Stomach smooth muscle (tissue), 2 donors: ENCODE measurements around the gene ZNF136.

Source experiments
- H3K27ac ChIP-seq: one replicate; pipeline ENCODE4 v1.7.0; 2013; ENCODE audit warnings: mild to moderate bottlenecking, low read length, inconsistent platforms
- H3K27me3 ChIP-seq, 2 donors: one replicate each; pipeline ENCODE4 v1.7.0; 2013; ENCODE audit warnings: low read length in 2 of 2; ENCODE audit not compliant: insufficient read depth in 2 of 2, control insufficient read depth in 1 of 2
- H3K36me3 ChIP-seq, 2 donors: one replicate each; pipeline ENCODE4 v1.7.0; 2013; ENCODE audit warnings: low read length in 2 of 2; ENCODE audit not compliant: control insufficient read depth in 2 of 2, insufficient read depth in 2 of 2
- H3K4me1 ChIP-seq: one replicate; pipeline ENCODE4 v1.7.0; 2013; ENCODE audit warnings: low read length; ENCODE audit not compliant: control insufficient read depth, insufficient read depth
- H3K4me3 ChIP-seq, 2 donors: one replicate each; pipeline ENCODE4 v1.7.0; 2013; ENCODE audit warnings: low read length in 2 of 2
- H3K9ac ChIP-seq, 2 donors: one replicate each; pipeline ENCODE4 v1.7.0; 2013; ENCODE audit warnings: low read length in 2 of 2, mild to moderate bottlenecking in 1 of 2
- H3K9me3 ChIP-seq, 2 donors: one replicate each; pipeline ENCODE4 v1.7.0; 2013; ENCODE audit warnings: low read length in 2 of 2; ENCODE audit not compliant: control insufficient read depth in 2 of 2
- donor health status: healthy.
- donor health status: Pancreatic carcinoma.

The ZNF136 gene

DNA sequence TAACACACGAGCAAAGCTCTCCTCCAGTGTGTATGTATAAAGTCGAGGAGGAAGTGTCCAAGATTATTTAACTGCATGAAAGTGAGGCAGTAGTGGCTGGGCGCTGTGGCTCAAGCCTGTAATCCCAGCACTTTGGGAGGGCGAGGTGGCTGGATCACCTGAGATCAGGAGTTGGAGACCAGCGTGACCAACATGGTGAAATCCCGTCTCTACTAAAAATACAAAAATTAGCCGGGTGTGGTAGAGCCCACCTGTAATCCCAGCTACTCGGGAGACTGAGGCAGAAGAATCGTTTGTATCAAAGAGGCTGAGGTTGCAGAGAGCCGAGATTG lies 21.5 kb upstream of the ZNF136 start:
- peaks cover 0 to 8% of the 10 kb centered on the region in 2 donors for H3K9me3 ChIP-seq
- peaks cover 21% of the 10 kb centered on the region for H3K4me1 ChIP-seq
- H3K27ac ChIP-seq = no peak overlapping the region
- peaks cover 17% of the 10 kb centered on the region in 2 donors for H3K36me3 ChIP-seq
- H3K27me3 ChIP-seq = no peaks in the 10 kb centered on the region
- no peak overlapping the region for H3K9ac ChIP-seq
- no peak overlapping the region for H3K4me3 ChIP-seq

DNA sequence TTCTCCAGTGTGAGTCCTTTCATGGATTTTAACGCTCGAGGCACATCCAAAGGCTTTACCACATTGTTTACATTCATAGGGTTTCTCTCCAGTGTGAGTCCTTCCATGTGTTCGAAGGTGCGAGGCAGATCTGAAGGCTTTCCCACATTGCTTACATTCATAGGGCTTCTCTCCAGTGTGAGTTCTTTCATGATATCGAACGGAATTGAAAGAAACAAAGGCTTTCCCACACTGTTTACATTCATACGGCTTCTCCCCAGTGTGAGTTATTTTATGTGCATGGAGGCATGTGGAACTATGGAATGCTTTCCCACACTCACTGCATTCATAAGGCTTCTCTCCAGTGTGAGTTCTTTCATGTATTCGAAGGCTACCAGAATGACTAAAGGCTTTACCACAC lies 17.5 kb upstream of the ZNF136 start:
- H3K27me3 ChIP-seq = no peaks in the 10 kb centered on the region
- peaks cover 0 to 8% of the 10 kb centered on the region in 2 donors for H3K9me3 ChIP-seq
- H3K36me3 ChIP-seq = peaks cover 23 to 25% of the 10 kb centered on the region in 2 donors
- H3K9ac ChIP-seq = no peak overlapping the region
- peaks cover 11% of the 10 kb centered on the region for H3K4me1 ChIP-seq
- no peak overlapping the region for H3K4me3 ChIP-seq
- H3K27ac ChIP-seq = no peak overlapping the region

DNA sequence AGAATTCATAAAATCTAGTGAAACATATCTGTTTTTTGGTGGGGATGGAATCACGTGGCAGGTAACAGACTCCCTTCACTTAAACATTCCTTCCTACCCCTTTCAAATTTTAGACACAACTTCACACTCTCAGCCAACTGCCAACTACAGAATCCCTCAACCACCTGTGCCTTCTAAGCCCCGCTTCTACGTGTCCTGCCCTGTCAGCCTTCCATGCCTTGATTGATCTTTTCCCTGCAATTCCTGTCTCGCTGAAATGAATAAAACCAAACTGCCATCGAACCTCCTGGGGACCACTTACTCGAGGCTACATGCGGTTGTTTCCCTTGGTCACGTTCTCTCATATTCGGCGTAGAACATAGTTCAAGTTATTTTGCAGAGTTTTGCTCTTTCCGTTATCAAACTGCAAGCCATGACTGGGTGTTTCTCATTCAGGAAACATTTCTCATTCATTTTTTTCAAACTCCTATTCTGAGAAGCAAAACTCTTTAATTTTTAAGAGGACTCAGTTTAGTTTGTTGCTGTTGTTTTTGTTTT lies 7.5 kb upstream of the ZNF136 start:
- H3K36me3 ChIP-seq = peaks cover 1 to 5% of the 10 kb centered on the region in 2 donors
- no peaks in the 10 kb centered on the region for H3K27me3 ChIP-seq
- H3K9ac ChIP-seq = peak overlapping the region; percentile 77 to 84
- peak overlapping the region; percentile 70 for H3K27ac ChIP-seq
- peaks cover 2% of the 10 kb centered on the region for H3K4me1 ChIP-seq
- no peaks in the 10 kb centered on the region for H3K9me3 ChIP-seq
- peak overlapping the region; percentile 48 to 85 for H3K4me3 ChIP-seq

DNA sequence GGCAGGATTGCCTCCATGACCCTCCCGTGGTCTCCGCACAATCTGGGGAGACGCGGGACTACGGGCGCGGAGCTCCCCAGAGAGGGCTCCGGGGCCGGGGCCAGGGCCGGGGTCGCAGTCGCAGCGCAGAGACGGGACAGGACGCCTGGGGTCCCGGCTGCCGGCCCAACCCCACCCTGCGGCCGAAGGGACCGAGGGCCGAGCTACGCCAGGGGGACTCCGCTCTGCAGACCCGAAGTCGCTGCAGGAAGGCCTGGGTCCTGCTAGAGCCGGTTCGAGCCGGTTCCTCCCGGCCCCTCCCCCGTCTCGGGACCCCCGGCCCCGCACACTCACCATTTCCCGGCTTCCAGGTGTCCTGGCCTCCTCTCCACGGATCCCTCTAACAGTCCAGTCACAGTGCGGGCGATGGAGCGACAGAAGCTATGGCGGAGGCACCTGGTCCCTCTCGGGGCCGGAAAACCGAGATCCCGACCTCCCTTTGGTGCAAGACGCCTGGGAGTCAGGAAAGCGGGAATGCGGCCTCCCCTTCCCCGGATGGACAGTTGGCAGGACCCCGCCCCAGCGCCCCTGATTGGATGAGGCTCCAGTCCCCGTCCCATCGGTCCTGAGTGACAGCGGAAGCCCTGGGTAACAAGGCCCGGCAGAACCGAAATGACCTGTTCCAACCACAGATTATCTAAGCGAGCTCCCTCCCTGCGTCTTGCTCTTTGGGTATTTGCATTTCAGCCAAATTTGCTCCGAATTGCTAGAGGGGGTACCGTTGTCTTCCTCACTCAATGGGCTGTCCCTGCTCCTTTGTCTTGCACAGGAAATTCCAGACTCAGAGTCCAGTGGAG lies 6.5 kb upstream of the ZNF136 start, which contains the start of gene ZNF625:
Gene ZNF625, minus strand, starts transcription at position 512 of the 836 bp plus-strand sequence. Its CDS starts 176 bp downstream, at position 336.
- Histone ChIP-seq H3K4me1 (peaks cover 2% of the 10 kb centered on the region), H3K4me3 (peak within 1 kb of the TSS; percentile 80 to 85), H3K27me3 (no peaks in the 10 kb centered on the region), H3K27ac (peak within 1 kb of the TSS; percentile 70), H3K9me3 (no peaks in the 10 kb centered on the region), H3K9ac (peak within 1 kb of the TSS; percentile 77 to 84), H3K36me3 (no peaks in the 10 kb centered on the region)

DNA sequence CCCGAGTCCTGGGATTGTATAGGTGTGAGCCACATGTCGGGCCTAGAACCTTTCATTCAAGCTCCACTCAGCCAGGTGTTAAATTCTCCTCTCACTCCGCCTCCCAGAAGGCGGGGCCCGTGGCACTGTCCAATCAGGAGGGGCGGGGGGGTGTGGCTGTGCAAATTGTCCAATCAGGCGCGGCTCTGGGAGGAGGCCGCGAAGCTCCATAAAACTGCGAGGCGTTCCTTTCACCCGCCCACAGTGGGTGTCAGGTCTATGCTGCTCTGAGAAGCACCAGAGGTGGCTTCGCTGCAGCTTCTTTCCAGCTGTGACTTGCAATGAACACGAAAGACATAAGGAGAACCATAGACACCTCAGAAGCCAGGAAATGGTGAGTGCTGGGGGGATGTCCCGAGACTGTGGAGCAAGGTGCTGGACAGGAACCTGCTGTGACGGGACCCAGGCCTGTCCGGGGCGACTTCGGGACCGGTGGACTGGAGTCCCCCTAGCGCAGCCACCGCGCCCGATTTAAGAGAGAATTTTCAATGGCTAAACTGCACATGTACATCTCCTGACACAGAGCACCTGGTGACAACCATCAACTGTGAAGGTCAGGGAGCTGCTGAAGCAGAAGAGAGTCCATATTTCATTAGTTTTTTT lies 3.0 kb upstream of the ZNF136 start:
- Histone ChIP-seq H3K4me1 (peaks cover 8% of the 10 kb centered on the region), H3K4me3 (no peak overlapping the region), H3K9me3 (no peaks in the 10 kb centered on the region), H3K9ac (no peak overlapping the region), H3K27me3 (no peaks in the 10 kb centered on the region), H3K27ac (no peak overlapping the region), H3K36me3 (peaks cover 2% of the 10 kb centered on the region in 2 donors)

DNA sequence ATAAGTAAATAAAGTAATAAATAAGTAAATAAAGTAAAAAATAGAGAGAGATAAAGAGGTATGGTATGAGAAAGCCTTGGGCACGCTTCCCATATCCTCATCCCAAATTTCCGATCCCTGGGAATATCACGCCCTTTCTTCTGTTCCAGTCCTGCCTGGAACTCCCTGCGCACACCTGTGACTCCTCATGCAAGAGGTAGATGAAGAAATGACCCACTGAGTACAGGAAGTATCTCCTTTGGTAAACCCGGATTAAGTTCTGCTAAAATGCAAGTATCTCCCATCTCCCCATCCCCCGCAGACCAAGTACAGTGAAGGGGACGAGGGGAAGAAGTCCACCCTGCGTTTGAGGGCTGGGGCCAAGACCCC lies 399 bp upstream of the ZNF136 start:
- Histone ChIP-seq H3K9ac (peak overlapping the region; percentile 97 to 99), H3K27me3 (no peaks in the 10 kb centered on the region), H3K4me3 (peak overlapping the region; percentile 80 to 98), H3K9me3 (no peaks in the 10 kb centered on the region), H3K27ac (peak overlapping the region; percentile 92), H3K36me3 (peaks cover 3 to 6% of the 10 kb centered on the region in 2 donors), H3K4me1 (peaks cover 6% of the 10 kb centered on the region)

DNA sequence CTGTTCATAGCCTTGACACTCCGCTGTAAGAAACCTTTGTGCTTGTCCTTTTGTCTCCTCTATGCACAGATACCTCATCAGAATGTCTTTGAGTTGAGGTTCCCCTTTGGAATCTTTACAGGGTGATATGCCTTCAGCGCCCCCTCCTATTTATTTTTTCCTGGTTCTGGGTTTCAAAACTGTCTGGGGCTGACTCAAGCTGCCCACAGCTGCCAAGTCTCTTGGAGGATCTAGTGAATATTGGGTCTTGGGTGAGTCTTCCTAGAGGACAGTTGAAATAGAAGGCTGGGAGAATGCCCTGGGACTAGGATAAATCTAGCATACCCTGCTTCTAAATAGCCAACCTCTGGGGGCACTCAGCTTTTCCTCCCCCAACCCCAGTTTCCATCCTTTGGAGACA lies 930 bp downstream of the ZNF136 start:
- H3K9ac ChIP-seq = peak overlapping the region; percentile 97 to 99
- no peaks in the 10 kb centered on the region for H3K27me3 ChIP-seq
- peaks cover 6% of the 10 kb centered on the region for H3K4me1 ChIP-seq
- peak overlapping the region; percentile 92 for H3K27ac ChIP-seq
- no peaks in the 10 kb centered on the region for H3K9me3 ChIP-seq
- H3K36me3 ChIP-seq = peaks cover 3 to 6% of the 10 kb centered on the region in 2 donors
- H3K4me3 ChIP-seq = peak overlapping the region; percentile 80 to 98

DNA sequence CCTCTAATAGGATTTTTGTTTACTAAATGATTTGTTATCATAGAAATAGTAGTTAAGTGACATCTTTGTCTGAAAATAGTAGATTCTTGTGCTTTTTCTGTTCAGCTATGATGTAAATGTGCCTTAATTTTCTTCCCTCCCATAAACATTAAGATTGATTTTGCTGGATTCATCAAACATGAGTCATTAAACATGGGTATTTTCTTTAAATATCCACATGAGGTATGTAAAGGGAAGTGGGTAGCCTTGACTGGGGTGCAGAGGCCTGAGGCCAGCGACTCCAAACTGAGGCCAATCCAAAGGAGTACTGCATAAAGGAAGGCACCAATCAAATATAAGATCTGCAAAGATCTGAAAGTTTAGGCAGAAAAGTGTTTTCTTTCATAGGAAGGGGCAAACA lies 3.7 kb downstream of the ZNF136 start:
- H3K9me3 ChIP-seq = no peaks in the 10 kb centered on the region
- H3K9ac ChIP-seq = no peak overlapping the region
- no peak overlapping the region for H3K27ac ChIP-seq
- no peak overlapping the region for H3K4me3 ChIP-seq
- no peaks in the 10 kb centered on the region for H3K27me3 ChIP-seq
- peaks cover 6% of the 10 kb centered on the region for H3K4me1 ChIP-seq
- H3K36me3 ChIP-seq = peaks cover 3 to 6% of the 10 kb centered on the region in 2 donors

DNA sequence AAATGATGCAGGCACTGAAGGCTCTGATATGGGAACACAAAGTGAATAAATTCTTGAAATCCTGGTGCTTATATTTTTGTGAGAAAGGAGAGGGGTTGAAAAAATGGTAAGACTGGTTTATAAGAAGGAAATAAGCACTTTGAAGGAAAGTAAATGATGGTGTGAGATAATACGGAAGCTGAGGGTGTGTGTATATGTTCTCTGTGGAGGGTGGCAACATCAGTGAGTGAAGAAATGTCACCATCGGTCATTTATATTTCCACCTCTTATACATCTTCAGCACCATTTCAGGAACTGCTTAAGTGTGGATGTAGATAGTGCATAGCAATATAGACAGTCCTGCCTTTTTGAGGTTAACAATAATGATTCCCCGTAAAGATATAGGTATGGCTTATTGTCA lies 17.5 kb downstream of the ZNF136 start:
- no peaks in the 10 kb centered on the region for H3K9me3 ChIP-seq
- no peak overlapping the region for H3K9ac ChIP-seq
- H3K36me3 ChIP-seq = peaks cover 0 to 3% of the 10 kb centered on the region in 2 donors
- no peaks in the 10 kb centered on the region for H3K4me1 ChIP-seq
- no peak overlapping the region for H3K27ac ChIP-seq
- no peaks in the 10 kb centered on the region for H3K27me3 ChIP-seq
- H3K4me3 ChIP-seq = no peak overlapping the region

DNA sequence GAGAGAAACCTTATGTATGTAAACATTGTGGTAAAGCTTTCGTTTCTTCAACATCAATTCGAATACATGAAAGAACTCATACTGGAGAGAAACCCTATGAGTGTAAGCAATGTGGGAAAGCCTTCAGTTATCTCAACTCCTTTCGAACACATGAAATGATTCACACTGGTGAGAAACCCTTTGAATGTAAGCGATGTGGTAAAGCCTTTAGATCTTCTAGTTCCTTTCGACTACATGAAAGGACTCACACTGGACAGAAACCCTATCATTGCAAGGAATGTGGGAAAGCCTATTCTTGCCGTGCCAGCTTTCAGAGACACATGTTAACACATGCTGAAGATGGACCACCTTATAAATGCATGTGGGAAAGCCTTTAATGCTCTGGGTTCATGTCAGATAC lies 24.7 kb downstream of the ZNF136 start:
- peaks cover 30 to 36% of the 10 kb centered on the region in 2 donors for H3K36me3 ChIP-seq
- no peak overlapping the region for H3K4me3 ChIP-seq
- H3K27me3 ChIP-seq = no peaks in the 10 kb centered on the region
- H3K9me3 ChIP-seq = peaks cover 0 to 18% of the 10 kb centered on the region in 2 donors
- H3K27ac ChIP-seq = no peak overlapping the region
- H3K4me1 ChIP-seq = no peaks in the 10 kb centered on the region
- H3K9ac ChIP-seq = no peak overlapping the region
